Upper lobe of left lung (tissue), 6 donors: Measurements from ENCODE around the gene DOCK1. TPM values are rescaled to one million over a fixed set of nuclear protein-coding genes. Genes with fewer than 3 reads are reported as not detected.
A peak's percentile ranks its signal among the peaks of the same experiment; 100 is the strongest.

Experiments
- ATAC-seq, 2 donors: fragments of 200-7000 bp; cut with Tn5 transposase; one replicate each; pipeline ENCODE4 v1.9.1; 2022; ENCODE audit warnings: mild to moderate bottlenecking in 2 of 2, moderate library complexity in 2 of 2; ENCODE audit not compliant: low FRiP score in 2 of 2
- DNase-seq, 2 donors: peaks; one replicate each; pipeline ENCODE4 v3.0.0-alpha.2; 2019 to 2020
- H3K27ac ChIP-seq, 4 donors: fragments of 200-600 bp; sonication (generic); one replicate each; pipeline ENCODE4 v1.5.1; 2016 to 2019
- H3K27me3 ChIP-seq, 4 donors: fragments of 200-600 bp; sonication (generic); one replicate each; pipeline ENCODE4 v1.5.1; 2017 to 2019
- H3K36me3 ChIP-seq, 4 donors: fragments of 200-600 bp; sonication (generic); one replicate each; pipeline ENCODE4 v1.5.1; 2016 to 2019
- H3K4me1 ChIP-seq, 4 donors: fragments of 200-600 bp; sonication (generic); one replicate each; pipeline ENCODE4 v1.5.1; 2018 to 2019
- H3K4me3 ChIP-seq, 4 donors: fragments of 200-600 bp; sonication (generic); one replicate each; pipeline ENCODE4 v1.5.1; 2017 to 2019; ENCODE audit warnings: mild to moderate bottlenecking in 2 of 4, moderate library complexity in 1 of 4
- H3K9me3 ChIP-seq, 4 donors: fragments of 200-600 bp; sonication (generic); one replicate each; pipeline ENCODE4 v1.5.1; 2018 to 2019
- EP300 ChIP-seq, 4 donors: sonication (generic); formaldehyde crosslinking; IDR thresholded peaks; one replicate each; pipeline ENCODE4 v1.5.1; 2017; ENCODE audit warnings: antibody characterized with exemption in 4 of 4, control low read depth in 2 of 4
- POLR2A ChIP-seq, 4 donors: fragments of 450-650 bp; IDR thresholded peaks; one replicate each; pipeline ENCODE4 v1.5.1; 2016 to 2017; ENCODE audit warnings: antibody characterized with exemption in 4 of 4, mild to moderate bottlenecking in 2 of 4
- POLR2AphosphoS5 ChIP-seq, 2 donors: sonication (generic); formaldehyde crosslinking; IDR thresholded peaks; one replicate each; pipeline ENCODE4 v1.5.1; 2017; ENCODE audit warnings: antibody characterized with exemption in 2 of 2
- WGBS, 2 donors: methylation state at CpG; one replicate each; pipeline ENCODE4 v1.1.5; 2017 to 2018; 5-methylcytosine and 5-hydroxymethylcytosine counted together
- total RNA-seq, 6 donors: library from RNA; depleted of rRNA in 4 of 6; stranded (reverse); fragments of >200 nt in 4 of 6; gene quantifications; one replicate each; pipeline versions ENCODE4 v1.1.0 to v1.2.1, GENCODE V29; 2016 to 2021
- TF ChIP-seq, protein P1 (sequence below), 6 experiments: fragments of 450-650 bp in 4 of 6; fragments of 200-600 bp in 2 of 6; sonication (generic) in 2 of 6; IDR thresholded peaks; one replicate each; pipeline ENCODE4 v1.5.1; 2016 to 2019; ENCODE audit warnings: antibody characterized with exemption in 6 of 6
- donor health status: DM: no; HTN: no; CAD: no; lungs with moderate emphysema.
- donor health status: DM: no; HTN: yes; CAD: no; lungs with severe emphysema.

The DOCK1 gene
- total RNA-seq, 6 donors from 2014 or later = 37.5 to 63.9 (median 45.8) TPM

GRCh38 chr10:127356360-127356759 is 451.1 kb downstream of the DOCK1 start:
- Histone ChIP-seq H3K9me3 (no peaks in the 10 kb centered on the region), H3K36me3 (peaks cover 0 to 9% (median 3%) of the 10 kb centered on the region in 4 donors), H3K27me3 (no peaks in the 10 kb centered on the region), H3K4me3 (no peak overlapping the region), H3K4me1 (no peaks in the 10 kb centered on the region), H3K27ac (no peak overlapping the region)
- WGBS, 2 donors = 87 to 89% methylated on average over 6 of the region's 6 CpGs
- no peak for ATAC-seq
- DNase-seq = no peak
- no peak for TF ChIP-seq POLR2AphosphoS5 (IDR thresholded peaks at IDR 0.05)
- no peak for TF ChIP-seq EP300 (IDR thresholded peaks at IDR 0.05)
- TF ChIP-seq, protein P1, sequence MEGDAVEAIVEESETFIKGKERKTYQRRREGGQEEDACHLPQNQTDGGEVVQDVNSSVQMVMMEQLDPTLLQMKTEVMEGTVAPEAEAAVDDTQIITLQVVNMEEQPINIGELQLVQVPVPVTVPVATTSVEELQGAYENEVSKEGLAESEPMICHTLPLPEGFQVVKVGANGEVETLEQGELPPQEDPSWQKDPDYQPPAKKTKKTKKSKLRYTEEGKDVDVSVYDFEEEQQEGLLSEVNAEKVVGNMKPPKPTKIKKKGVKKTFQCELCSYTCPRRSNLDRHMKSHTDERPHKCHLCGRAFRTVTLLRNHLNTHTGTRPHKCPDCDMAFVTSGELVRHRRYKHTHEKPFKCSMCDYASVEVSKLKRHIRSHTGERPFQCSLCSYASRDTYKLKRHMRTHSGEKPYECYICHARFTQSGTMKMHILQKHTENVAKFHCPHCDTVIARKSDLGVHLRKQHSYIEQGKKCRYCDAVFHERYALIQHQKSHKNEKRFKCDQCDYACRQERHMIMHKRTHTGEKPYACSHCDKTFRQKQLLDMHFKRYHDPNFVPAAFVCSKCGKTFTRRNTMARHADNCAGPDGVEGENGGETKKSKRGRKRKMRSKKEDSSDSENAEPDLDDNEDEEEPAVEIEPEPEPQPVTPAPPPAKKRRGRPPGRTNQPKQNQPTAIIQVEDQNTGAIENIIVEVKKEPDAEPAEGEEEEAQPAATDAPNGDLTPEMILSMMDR (IDR thresholded peaks at IDR 0.05) = no peak
- TF ChIP-seq POLR2A (IDR thresholded peaks at IDR 0.05) = no peak

DNA sequence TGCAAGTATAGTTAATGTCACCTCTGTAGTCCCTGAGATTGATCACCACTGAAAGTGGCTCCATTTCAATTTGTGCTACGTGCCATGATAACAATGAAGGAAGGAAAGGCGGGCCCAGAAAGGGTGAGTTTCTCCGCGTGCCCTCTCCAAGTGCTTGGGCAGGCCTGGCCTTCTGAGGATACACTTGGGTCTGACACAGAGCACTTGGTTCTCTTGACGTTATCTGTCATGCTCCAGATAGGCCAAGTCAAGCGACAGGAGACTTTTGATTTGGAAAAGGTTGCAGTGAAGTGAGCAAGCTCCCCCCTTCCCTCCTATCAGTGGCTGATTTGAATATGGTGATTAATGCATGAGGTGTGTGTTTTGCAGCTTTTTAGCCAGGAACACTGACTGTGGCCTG is 452.0 kb downstream of the DOCK1 start:
- no peaks in the 10 kb centered on the region for H3K4me1 ChIP-seq
- H3K36me3 ChIP-seq = peaks cover 0 to 15% (median 8%) of the 10 kb centered on the region in 4 donors
- no peak for DNase-seq
- no peak overlapping the region for H3K27ac ChIP-seq
- ATAC-seq = no peak
- no peaks in the 10 kb centered on the region for H3K9me3 ChIP-seq
- 87 to 94% methylated on average over 6 of the region's 6 CpGs for WGBS, 2 donors
- no peak overlapping the region for H3K4me3 ChIP-seq
- TF ChIP-seq, protein P1 (IDR thresholded peaks at IDR 0.05) = no peak
- no peak for TF ChIP-seq POLR2A (IDR thresholded peaks at IDR 0.05)
- TF ChIP-seq POLR2AphosphoS5 (IDR thresholded peaks at IDR 0.05) = no peak
- TF ChIP-seq EP300 (IDR thresholded peaks at IDR 0.05) = no peak
- no peaks in the 10 kb centered on the region for H3K27me3 ChIP-seq

- Histone ChIP-seq H3K27ac (no peak overlapping the region), H3K36me3 (peaks cover 0 to 26% (median 11%) of the 10 kb centered on the region in 4 donors), H3K4me1 (no peaks in the 10 kb centered on the region), H3K4me3 (no peak overlapping the region), H3K9me3 (no peaks in the 10 kb centered on the region), H3K27me3 (no peaks in the 10 kb centered on the region)
- TF ChIP-seq POLR2A (IDR thresholded peaks at IDR 0.05) = no peak
- TF ChIP-seq POLR2AphosphoS5 (IDR thresholded peaks at IDR 0.05) = no peak
- TF ChIP-seq, protein P1 (IDR thresholded peaks at IDR 0.05) = no peak
- TF ChIP-seq EP300 (IDR thresholded peaks at IDR 0.05) = no peak
- DNase-seq (no peak), ATAC-seq (no peak)
- 88 to 93% methylated on average over 9 of the region's 9 CpGs for WGBS, 2 donors
Observed at GRCh38 chr10:127358337-127358736, 453.1 kb downstream of the DOCK1 start.

- Histone ChIP-seq H3K27ac (no peak overlapping the region), H3K4me1 (no peaks in the 10 kb centered on the region), H3K36me3 (peaks cover 0 to 27% (median 13%) of the 10 kb centered on the region in 4 donors), H3K9me3 (no peaks in the 10 kb centered on the region), H3K4me3 (no peak overlapping the region), H3K27me3 (no peaks in the 10 kb centered on the region)
- TF ChIP-seq POLR2AphosphoS5 (IDR thresholded peaks at IDR 0.05) (no peak), EP300 (IDR thresholded peaks at IDR 0.05) (no peak), POLR2A (IDR thresholded peaks at IDR 0.05) (no peak)
- TF ChIP-seq, protein P1 (IDR thresholded peaks at IDR 0.05) = no peak
- 84 to 95% methylated on average over 11 of the region's 11 CpGs for WGBS, 2 donors
- no peak for ATAC-seq
- DNase-seq = no peak
Observed at GRCh38 chr10:127364034-127364433, 458.8 kb downstream of the DOCK1 start.

GRCh38 chr10:127368101-127368500 is 462.9 kb downstream of the DOCK1 start:
- Histone ChIP-seq H3K36me3 (peaks cover 0 to 17% (median 6%) of the 10 kb centered on the region in 4 donors), H3K27ac (no peak overlapping the region), H3K4me1 (no peaks in the 10 kb centered on the region), H3K4me3 (no peak overlapping the region), H3K27me3 (no peaks in the 10 kb centered on the region), H3K9me3 (no peaks in the 10 kb centered on the region)
- ATAC-seq (peak in 1 of 2 donors; percentile 12), DNase-seq (no peak)
- TF ChIP-seq EP300 (IDR thresholded peaks at IDR 0.05) (no peak), POLR2A (IDR thresholded peaks at IDR 0.05) (no peak), POLR2AphosphoS5 (IDR thresholded peaks at IDR 0.05) (no peak)
- TF ChIP-seq, protein P1 (IDR thresholded peaks at IDR 0.05) = no peak
- 78 to 85% methylated on average over 5 of the region's 5 CpGs for WGBS, 2 donors
